Endometrial microvascular endothelial cells (primary cell): ENCODE measurements around the gene DLX4. TPM values are rescaled to one million over a fixed set of nuclear protein-coding genes. Genes with fewer than 3 reads are reported as not detected.

Source experiments
- in situ Hi-C: cut with HindIII; loops from 2 replicates; pipeline ENCODE4 v1.10.0; 2017; ENCODE audit warnings: low sequenced_read_pairs, low pct_unique_long_range_greater_than_20kb; ENCODE audit errors: inconsistent ontology term
- total RNA-seq: library from RNA; depleted of rRNA; stranded (reverse); fragments of >200 nt; gene quantifications from one replicate; pipeline ENCODE4 v1.2.3, GENCODE V29; 2015; ENCODE audit errors: inconsistent ontology term

The DLX4 gene
- total RNA-seq, 1 donor from 2014 or later: not detected

- in situ Hi-C loops: no loop called here
Observed at GRCh38 chr17:49965524-49965909, 3.5 kb upstream of the DLX4 start.

- in situ Hi-C loops: no loop called here
Observed at GRCh38 chr17:49966767-49967166, 2.2 kb upstream of the DLX4 start.

GRCh38 chr17:49967205-49967604, 1.8 kb upstream of the DLX4 start:
- in situ Hi-C loops: no loop called here

GRCh38 chr17:49967621-49968404, 1.2 kb upstream of the DLX4 start:
- in situ Hi-C loops: no loop called here

DNA sequence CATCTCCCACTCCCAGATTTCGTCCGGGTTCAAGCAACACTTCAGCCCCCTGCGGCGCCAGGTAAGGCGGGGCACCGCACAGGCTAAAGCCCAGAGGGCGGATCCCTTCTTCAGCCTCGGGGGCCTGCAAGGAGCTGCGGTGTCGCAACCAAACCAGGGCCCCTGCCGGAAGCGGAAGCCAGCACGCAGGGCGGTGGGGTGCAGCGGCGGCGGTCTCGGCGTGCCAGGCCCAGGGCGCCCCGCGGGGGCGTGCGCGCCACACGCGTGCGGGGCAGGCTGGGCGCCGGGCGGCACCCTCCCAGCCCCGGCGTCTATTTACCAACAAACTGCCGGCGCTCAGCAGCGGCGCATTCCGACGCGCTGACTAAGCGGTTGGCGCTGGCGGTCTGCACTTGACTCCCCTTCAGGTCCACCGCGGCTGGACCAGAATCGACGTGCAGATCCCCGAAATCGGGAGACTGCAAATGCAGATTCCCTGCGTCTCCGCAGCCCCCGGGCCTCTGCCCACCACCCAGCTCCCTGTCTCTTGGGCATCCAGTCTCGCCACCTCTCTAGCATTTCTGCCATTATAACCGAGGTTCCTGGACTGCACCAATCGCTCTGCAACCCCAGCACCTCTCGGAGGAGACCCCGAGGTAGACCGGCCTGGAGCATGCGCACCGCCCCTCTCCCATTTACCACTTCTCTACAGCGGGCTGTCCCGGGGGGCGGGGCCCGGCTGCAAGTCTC, 421 bp upstream of the DLX4 start:
- in situ Hi-C loops: no loop called here

DNA sequence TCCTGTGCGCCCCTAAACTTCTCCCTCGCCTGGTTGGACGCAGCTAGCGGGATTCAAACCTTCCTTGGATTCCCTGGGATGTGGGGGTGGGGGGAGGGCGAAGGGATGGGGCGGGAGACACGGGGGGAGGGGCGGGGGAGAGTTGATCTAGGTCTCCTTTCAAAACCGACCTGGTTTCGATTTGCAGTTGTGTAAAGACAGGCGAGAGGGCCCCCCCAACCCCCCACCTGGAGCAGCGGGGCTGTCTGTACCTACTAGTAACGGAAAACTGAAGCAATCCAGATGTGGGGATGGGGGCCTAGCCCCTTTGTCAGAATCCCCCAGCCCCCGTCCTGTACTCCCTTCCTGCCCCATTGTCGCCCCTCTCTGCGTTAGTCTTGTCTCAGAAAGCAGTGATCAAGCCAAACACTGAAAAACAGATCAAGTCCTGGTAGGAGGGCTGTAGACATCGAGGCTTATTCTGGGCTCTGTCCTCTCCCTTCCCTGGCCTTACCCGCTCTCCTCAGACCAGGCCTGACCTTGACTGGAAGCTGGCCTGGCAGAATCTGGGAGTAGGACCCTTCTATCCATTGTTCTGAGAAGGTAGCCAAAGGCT, 902 bp downstream of the DLX4 start:
- in situ Hi-C loops: loop anchor here (10.0 kb wide), 1 partner anchor 85 kb away; no protein-coding TSS in a partner anchor

- in situ Hi-C loops: loop anchor here (10.0 kb wide), 1 partner anchor 86 kb away; no protein-coding TSS in a partner anchor
Observed at GRCh38 chr17:49970498-49970897, 1.5 kb downstream of the DLX4 start.

GRCh38 chr17:49971199-49971847, 2.3 kb downstream of the DLX4 start:
- in situ Hi-C loops: loop anchor here (10.0 kb wide), 1 partner anchor 87 kb away; no protein-coding TSS in a partner anchor

- in situ Hi-C loops: loop anchor here (10.0 kb wide), 1 partner anchor 87 kb away; no protein-coding TSS in a partner anchor
Observed at GRCh38 chr17:49971848-49972485, 3.0 kb downstream of the DLX4 start.

GRCh38 chr17:49972486-49973270, 3.7 kb downstream of the DLX4 start:
- in situ Hi-C loops: loop anchor here (10.0 kb wide), 1 partner anchor 88 kb away; no protein-coding TSS in a partner anchor

DNA sequence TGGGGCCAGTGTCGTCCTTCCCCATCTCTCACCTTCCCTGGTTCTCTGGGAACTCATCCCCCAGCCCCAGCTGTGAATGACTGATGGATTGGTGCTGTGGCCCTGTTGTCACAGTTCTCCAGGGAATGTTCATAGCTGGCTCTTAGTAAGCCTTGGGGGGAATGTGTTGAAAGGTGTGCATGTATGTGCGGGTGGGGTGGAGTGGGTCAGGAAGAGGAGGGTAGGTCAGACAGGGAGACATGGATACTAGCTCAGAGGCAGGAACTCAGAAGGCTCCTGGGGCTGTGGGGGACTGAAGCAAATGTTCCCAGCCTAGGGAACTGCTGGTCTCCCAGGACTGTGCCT, 4.3 kb downstream of the DLX4 start:
- in situ Hi-C loops: loop anchor here (10.0 kb wide), 1 partner anchor 88 kb away; no protein-coding TSS in a partner anchor

DNA sequence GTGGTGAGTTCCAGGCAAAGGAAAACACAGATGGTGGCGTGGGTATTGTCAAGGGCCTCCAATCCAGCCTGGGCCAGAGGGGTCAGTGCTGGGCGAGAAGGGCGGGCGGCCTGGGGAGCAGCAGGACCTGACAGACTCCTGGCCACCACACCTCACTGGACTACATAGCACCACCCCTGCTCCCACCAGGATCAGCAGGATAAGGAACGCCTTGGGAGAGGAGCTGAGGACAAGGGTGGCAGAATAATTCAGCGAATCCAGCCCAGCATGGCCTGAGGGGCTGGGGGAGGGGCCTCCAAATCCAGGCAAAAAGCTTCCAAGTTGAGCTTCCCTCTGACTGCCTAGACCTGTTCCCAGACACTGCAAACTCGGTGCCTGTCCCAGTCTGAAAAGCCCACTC, 6.5 kb downstream of the DLX4 start:
- in situ Hi-C loops: loop anchor here (10.0 kb wide), 1 partner anchor 91 kb away; no protein-coding TSS in a partner anchor

- in situ Hi-C loops: loop anchor here (10.0 kb wide), 1 partner anchor 91 kb away; no protein-coding TSS in a partner anchor
Observed at GRCh38 chr17:49976163-49976827, 7.3 kb downstream of the DLX4 start.

DNA sequence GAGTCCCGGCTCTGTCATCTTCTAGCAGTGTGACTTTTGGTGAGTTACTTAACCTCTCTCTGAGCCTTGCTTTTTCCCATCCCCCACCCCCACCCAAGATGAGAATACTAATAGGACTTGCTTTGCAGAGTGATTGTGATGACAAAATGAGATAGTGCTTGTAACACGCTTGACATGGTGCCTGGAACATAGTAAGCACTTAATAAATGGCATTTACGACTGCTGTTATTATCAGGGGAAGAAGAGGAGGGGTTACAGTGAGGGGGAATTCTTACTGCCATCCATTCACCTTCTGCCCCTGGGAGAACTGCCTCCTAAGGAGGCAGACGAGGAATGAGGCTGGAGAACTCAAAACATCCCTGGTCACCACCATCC, 7.8 kb downstream of the DLX4 start:
- in situ Hi-C loops: loop anchor here (10.0 kb wide), 1 partner anchor 92 kb away; no protein-coding TSS in a partner anchor

GRCh38 chr17:49977463-49978389, 8.7 kb downstream of the DLX4 start:
- in situ Hi-C loops: loop anchor here (10.0 kb wide), 1 partner anchor 93 kb away; no protein-coding TSS in a partner anchor

GRCh38 chr17:49978501-49978900, 9.5 kb downstream of the DLX4 start:
- in situ Hi-C loops: loop anchor here (10.0 kb wide), 1 partner anchor 94 kb away; no protein-coding TSS in a partner anchor
